GM18873 (cell line): ENCODE measurements around the gene MPLKIP.
"Not testable (repeated sequence)": the region's sequence is repeated elsewhere in the genome, so short reads cannot be mapped to it uniquely, and the experiment has no call there.

ENCODE experiments used
- ATAC-seq: cut with Tn5 transposase; IDR thresholded peaks from one replicate; pipeline ENCODE4 v1.9.1; 2021; ENCODE audit warnings: mild to moderate bottlenecking, moderate library complexity, moderate number of reproducible peaks; ENCODE audit not compliant: unreplicated experiment, low FRiP score

MPLKIP gene

DNA sequence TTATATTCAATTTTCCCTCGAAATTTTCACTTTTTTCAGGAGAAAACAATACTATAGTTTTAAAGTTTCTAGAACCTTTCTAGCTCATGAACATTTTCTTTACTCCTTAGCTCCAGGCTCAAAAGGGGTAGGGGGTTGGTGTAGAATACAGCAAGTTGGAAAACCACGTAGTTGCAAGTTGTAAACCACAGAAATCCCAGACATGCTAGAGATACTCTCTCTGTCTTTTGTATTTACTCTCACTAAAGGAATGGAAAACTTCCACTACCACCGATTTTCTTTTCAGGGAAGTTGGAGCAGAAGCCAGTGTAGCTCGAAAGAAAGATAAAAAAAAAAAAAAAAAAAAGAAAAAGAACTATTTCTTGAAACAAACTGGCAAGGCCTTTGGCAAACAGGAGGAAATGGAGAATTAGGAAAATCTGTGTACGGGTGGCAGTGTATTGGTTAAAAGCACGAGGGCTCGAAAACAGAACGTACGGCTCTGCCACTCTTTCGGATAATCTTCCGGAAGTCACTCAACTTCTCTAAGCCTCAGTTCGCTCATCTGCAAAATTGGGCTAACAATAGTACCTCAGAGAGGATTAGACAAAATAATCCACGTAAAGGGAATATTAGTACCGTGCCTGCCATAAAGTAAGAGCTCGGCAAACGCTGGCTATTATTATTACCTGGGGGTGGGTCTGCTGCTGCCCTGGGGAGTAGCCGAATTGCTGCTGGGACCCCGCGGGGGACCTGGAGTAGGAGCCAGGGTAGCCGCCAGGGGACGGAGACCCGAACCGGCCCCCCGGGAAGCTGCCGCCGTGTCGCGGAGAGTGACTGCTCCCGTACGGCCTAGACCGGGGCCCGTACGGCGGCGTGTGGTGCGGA lies 628 bp downstream of the MPLKIP start:
- ATAC-seq: no peak

GRCh38 chr7:40122940-40123254 lies 11.5 kb downstream of the MPLKIP start:
- ATAC-seq: no peak

- not testable (repeated sequence) for ATAC-seq
These were observed 12.1 kb downstream of the MPLKIP start for GRCh38 chr7:40122100-40122939.

GRCh38 chr7:40120020-40120419 lies 14.4 kb downstream of the MPLKIP start:
- ATAC-seq: no peak

DNA sequence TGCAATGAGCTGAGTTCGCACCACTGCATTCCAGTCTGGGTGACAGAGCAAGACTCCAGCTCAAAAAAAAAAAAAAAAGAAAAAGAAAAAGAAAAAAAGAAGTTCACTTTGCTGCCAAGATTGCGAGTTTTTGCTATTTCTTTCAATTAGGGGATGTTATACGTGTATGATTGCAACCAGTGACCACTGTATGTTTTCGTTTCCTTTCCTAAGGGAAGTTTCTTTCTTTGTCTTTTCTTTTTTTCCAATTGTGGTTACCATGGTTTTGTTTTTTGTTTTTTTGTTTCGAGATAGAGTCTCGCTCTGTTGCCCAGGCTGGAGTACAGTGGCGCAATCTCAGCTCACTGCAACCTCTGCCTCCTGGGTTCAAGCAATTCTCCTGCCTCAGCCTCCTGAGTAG lies 16.2 kb downstream of the MPLKIP start:
- ATAC-seq: not testable (repeated sequence)

- ATAC-seq: not testable (repeated sequence)
These were observed 17.2 kb downstream of the MPLKIP start for GRCh38 chr7:40117199-40117598.

DNA sequence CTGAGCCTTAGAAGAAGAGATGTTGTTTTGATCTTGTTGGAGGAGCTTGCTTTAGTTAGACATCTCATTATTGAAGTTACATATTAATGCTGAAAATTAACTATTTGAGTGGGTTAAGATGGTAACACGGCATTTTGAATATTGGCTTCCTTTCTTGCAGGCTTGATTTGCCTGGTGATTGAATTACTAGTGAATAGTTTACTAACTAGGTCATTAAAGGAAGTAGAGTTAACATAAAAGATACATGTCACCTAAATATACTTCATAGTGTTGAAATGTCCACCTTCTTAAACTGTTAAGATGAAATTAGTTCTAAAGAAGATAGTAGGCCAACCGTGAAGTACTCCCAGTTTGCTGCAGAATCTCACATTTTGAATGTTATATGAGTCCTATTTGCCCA lies 18.5 kb downstream of the MPLKIP start:
- ATAC-seq: no peak

GRCh38 chr7:40105879-40106473 lies 28.4 kb downstream of the MPLKIP start:
- ATAC-seq: no peak

DNA sequence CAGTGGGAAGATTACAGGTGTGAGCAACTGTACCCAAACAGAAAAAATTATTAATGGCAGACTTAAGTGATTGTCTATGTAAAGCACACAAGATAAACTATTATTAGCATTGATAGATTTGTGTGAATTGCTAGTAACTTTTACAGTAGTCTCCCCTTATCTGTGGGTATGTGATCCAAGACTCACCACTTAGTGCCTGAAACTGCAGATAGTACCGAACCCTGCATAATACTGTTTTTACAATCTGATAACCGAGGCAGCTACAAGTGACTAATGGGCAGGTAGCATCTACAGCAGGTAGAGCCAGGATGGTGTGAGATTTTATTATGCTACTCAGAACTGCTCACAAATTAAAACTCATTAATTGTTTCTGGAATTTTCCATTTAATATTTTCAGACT lies 31.5 kb downstream of the MPLKIP start:
- no peak for ATAC-seq

DNA sequence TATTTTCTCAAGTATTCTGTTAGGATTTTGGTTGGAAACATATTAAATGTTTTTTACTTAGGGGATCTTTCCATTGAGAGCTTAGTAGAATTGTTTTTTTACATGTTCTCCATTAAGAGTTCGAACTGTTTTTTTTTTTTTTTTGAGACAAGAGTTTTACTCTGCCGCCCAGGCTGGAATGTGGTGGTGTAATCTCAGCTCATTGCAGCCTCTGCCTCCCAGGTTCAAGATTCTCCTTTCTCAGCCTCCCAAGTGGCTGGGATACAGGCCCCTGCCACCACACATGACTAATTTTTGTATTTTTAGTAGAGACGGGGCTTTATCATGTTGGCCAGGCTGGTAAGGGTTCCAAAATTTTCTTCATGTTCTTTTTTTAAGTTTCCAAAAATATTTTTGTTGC lies 33.2 kb downstream of the MPLKIP start:
- no peak for ATAC-seq

DNA sequence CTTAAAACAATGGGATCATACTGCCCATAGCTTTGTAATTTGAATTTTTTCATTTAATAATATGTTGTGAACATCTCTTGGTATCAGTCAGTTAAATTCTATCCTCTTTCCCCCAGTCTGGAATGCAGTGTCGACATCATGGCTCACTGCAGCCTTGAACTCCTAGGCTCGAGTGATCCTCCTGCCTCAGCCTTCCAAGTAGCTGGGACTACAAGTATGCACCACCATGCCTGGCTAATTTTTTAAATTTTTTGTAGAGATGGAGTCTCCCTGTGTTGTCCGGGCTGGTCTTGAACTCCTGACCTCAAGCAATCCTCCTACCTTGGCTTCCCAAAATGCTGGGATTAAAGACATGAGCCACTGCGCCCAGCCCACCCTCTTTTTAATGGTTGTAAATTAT lies 34.6 kb downstream of the MPLKIP start:
- ATAC-seq: no peak

DNA sequence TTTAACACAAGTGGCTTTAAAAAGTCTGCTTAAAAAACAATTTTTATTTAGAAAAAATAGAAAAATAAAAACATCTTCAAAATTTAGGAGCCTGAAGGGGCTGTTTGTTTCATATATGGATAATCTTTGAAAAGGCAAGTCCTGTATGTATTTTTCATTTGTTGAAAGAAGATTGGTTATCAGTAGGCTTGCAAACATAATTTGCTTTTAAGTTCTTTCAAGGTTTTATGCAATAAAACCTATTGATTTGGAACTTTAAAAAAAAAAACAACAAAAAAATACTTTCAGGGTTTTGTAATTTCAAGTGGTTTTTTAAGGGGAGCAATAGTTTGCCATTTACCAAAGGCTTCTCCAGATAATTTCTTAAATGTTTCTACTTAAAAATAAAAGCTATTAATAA lies 35.6 kb downstream of the MPLKIP start:
- no peak for ATAC-seq

DNA sequence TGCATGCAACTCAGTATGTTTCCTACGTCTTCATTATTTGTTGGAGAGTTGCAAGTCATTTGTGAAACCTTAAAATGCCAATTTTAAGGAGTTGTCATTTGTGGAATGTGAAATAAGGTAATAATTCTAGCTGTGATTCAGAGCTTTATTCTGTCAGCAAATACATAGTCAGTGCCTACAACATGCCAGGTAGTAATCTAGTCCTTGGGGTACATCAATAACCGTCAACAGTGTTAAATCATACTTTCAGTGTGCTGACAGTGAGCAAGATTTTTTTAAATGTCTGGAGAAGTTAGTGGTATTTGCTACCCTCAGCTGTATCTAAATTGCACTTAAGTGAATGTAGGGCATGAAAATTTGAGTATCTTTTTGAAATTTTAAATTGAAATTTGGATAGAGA lies 36.7 kb downstream of the MPLKIP start:
- ATAC-seq: no peak

DNA sequence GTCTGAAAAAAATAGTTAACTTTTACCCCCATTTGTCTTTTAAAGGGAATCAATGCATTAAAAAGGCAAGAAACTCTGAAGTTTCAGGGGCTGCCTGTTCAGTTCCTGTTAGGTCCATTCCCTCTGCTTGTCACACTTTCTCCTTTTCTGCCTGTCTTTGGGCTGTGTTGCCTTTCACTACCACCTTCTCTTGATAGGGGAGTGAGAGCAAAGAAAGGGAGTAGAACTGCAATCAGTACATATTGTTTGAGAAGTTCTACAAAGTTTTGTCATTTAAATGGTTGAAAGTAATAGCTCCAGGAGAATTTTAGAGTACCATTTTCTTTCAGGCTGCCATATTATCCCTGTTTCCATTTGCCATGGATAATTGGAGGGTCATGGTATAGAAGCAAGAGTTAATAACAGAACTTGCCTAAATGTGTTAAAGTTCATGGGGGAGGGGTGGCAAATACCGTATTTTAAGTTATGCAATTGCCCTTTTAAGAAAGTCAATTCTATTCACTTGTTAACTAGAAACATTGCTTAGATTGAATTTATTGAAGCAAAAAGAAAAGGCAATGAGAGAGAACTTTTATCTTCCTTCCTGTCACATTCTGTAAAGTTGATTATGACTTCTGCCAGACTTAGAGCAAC lies 38.6 kb downstream of the MPLKIP start:
- ATAC-seq: no peak

DNA sequence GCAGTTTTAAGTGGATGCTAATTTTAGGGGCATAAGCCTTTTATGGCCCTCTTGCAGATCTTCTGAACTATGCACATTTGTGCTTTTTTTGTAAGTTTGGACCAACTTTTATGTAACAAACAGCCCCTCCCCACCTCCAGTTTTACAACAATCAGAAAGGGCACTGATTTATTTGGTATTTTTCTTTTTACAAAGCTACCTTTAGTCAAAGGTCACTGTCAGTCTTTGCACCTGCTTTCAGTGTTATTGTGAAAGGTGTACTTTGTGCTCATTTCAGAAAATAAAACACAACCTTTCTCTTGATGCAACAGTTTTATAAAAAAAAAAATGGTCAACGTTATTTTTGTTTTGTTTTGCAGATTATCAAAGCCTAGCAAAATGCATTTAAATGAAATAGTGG lies 39.2 kb downstream of the MPLKIP start:
- no peak for ATAC-seq

DNA sequence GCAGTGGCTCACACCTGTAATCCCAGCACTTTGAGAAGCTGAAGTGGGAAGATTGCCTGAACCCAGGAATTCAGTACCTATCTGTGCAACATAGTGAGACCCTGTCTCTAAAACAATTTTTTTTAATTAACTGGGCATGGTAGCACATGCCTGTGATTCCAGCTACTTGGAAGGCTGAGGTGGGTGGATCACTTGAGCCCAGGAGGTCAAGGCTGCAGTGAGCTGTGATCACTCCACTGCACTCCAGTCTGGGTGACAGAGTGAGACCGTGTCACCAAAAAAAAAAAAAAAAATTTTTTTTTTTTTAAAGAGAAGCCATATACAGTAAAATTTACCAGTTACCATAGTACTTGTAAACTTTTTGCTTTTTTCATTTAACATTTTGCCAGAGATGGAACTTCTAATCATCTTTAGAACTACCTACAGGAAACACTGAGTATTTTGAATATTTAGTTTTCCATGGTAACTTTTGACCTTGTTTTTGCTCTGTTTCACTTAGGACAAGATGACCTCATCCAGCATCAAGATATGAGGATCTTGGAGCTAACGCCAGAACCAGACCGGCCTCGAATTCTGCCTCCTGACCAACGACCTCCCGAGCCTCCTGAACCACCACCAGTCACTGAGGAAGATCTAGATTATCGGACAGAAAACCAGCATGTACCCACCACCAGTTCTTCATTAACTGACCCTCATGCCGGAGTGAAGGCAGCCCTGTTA lies 40.6 kb downstream of the MPLKIP start:
- no peak for ATAC-seq

GRCh38 chr7:40092182-40092581 lies 42.2 kb downstream of the MPLKIP start:
- ATAC-seq: no peak

DNA sequence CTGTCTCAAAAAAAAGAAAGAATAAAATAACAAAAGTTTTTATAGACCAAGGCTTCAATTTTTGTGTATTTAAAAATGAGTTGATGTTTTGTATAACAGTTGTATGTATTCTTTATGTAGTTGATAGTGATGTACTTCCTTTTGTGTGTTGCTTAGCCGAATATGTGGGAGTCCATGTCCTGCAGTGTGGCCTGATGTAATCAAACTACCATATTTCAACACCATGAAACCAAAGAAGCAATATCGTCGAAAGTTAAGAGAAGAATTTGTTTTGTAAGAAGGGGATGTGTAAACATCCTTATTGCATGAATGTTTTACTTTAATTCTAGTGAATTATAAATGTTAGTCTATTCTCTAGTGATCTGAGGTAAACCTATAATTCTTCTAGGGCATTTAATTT lies 56.6 kb downstream of the MPLKIP start:
- ATAC-seq: no peak
